Measurements from ENCODE around the gene KRT3. TPM values are rescaled to one million over a fixed set of nuclear protein-coding genes. Genes with fewer than 3 reads are reported as not detected.

The KRT3 gene
- total RNA-seq, 6 experiments from 2014 or later: not detected

GRCh38 chr12:52809166-52809565, 13.2 kb upstream of the KRT3 start:
- H3K4me3 ChIP-seq: no peak overlapping the region
- no peak overlapping the region for H3K27ac ChIP-seq
- no peaks in the 10 kb centered on the region for H3K4me1 ChIP-seq
- H3K36me3 ChIP-seq: no peaks in the 10 kb centered on the region
- no peaks in the 10 kb centered on the region for H3K9me3 ChIP-seq
- 43% methylated on average over 6 of the region's 7 CpGs for WGBS (ENCODE audit: insufficient coverage, low coverage, low lambda C conversion rate, missing lambda C conversion rate)
- no peak for TF ChIP-seq POLR2A (IDR thresholded peaks at IDR 0.05)
- TF ChIP-seq, protein P1, sequence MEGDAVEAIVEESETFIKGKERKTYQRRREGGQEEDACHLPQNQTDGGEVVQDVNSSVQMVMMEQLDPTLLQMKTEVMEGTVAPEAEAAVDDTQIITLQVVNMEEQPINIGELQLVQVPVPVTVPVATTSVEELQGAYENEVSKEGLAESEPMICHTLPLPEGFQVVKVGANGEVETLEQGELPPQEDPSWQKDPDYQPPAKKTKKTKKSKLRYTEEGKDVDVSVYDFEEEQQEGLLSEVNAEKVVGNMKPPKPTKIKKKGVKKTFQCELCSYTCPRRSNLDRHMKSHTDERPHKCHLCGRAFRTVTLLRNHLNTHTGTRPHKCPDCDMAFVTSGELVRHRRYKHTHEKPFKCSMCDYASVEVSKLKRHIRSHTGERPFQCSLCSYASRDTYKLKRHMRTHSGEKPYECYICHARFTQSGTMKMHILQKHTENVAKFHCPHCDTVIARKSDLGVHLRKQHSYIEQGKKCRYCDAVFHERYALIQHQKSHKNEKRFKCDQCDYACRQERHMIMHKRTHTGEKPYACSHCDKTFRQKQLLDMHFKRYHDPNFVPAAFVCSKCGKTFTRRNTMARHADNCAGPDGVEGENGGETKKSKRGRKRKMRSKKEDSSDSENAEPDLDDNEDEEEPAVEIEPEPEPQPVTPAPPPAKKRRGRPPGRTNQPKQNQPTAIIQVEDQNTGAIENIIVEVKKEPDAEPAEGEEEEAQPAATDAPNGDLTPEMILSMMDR (IDR thresholded peaks at IDR 0.05): no peak
- intact Hi-C loops (cut with DNase I): no loop called here
- DNase-seq: no peak
- H3K27me3 ChIP-seq: no peaks in the 10 kb centered on the region
- no peak for ATAC-seq

DNA sequence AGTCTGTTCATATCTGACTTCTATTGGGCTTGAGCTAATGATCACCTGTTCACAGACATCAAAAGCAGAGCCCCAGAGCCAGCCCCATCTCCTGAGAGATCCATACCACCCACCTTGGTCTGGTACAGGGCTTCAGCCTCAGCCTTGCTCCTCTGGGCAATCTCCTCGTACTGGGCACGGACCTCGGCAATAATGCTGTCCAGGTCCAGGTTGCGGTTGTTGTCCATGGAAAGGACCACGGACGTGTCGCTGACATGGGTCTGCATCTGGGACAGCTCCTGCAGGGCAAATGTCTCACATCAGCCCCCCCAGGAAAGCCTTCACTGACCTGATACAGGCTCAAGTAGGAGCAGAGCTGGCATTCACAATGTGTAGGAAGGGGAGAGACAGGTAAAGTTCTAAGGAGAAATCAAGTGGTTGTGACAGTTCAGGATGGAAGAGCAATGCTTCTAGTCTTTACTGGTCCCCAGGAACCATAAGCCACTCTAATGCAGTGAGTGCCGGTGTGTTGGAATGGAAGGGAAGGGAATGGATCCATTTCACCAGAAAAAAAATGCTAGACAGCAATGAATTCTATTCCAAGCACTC, 12.8 kb upstream of the KRT3 start:
- H3K36me3 ChIP-seq: no peaks in the 10 kb centered on the region
- no peak for TF ChIP-seq POLR2A (IDR thresholded peaks at IDR 0.05)
- TF ChIP-seq, protein P1 (IDR thresholded peaks at IDR 0.05): no peak
- DNase-seq (peak in 1 of 3 donors; percentile 18), ATAC-seq (no peak)
- H3K9me3 ChIP-seq: no peaks in the 10 kb centered on the region
- no peaks in the 10 kb centered on the region for H3K27me3 ChIP-seq
- no peak overlapping the region for H3K4me3 ChIP-seq
- intact Hi-C loops (cut with DNase I): no loop called here
- H3K4me1 ChIP-seq: no peaks in the 10 kb centered on the region
- H3K27ac ChIP-seq: no peak overlapping the region
- 67% methylated on average over 5 of the region's 8 CpGs for WGBS (ENCODE audit: insufficient coverage, low coverage, low lambda C conversion rate, missing lambda C conversion rate)

DNA sequence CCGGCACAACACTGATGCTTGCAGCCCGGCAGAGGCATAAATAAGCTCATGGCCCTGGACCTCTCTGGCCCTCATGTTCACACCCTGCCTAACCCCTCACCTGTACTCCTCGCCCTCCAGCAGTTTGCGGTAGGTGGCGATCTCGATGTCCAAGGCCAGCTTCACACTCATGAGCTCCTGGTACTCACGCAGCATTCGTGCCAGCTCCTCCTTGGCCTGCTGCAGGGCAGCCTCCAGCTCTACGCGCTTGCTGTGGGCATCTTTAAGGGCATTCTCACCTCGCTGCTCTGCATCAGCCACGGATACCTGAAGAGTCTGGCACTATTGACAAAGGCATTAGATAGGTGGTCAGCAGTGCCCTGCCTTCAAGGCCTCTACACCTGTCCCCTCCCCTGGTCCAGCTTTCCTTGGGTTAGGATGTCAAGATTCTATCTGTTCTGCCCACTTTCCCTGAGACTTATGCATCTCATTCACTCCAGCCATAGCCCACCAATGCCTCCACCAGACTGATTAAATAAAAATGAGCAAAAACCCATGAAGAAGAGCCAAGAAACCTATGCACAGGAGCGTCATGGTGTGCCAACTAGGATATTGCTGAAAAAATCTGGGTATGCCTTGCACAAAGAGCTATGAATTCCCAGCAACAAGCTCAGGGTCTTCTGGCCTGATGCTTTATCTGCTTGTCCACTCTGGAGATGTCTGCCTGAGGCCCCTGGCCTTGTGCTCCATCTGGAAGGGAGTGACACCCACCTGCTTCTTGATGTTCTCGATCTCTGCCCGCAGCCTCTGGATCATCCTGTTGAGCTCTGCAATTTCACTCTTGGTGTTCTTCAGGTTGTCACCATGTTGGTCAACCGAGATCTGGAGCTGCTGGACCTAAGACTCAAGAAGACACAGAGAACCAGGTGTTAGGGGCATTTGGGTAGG, 11.9 kb upstream of the KRT3 start:
- intact Hi-C loops (cut with DNase I): no loop called here
- 52% methylated on average over 3 of the region's 16 CpGs for WGBS (ENCODE audit: insufficient coverage, low coverage, low lambda C conversion rate, missing lambda C conversion rate)
- no peaks in the 10 kb centered on the region for H3K36me3 ChIP-seq
- no peaks in the 10 kb centered on the region for H3K9me3 ChIP-seq
- no peak overlapping the region for H3K27ac ChIP-seq
- H3K27me3 ChIP-seq: no peaks in the 10 kb centered on the region
- no peaks in the 10 kb centered on the region for H3K4me1 ChIP-seq
- no peak overlapping the region for H3K4me3 ChIP-seq
- TF ChIP-seq, protein P1 (IDR thresholded peaks at IDR 0.05): no peak
- TF ChIP-seq POLR2A (IDR thresholded peaks at IDR 0.05): no peak
- ATAC-seq (no peak), DNase-seq (peak in 1 of 3 donors; percentile 35)

DNA sequence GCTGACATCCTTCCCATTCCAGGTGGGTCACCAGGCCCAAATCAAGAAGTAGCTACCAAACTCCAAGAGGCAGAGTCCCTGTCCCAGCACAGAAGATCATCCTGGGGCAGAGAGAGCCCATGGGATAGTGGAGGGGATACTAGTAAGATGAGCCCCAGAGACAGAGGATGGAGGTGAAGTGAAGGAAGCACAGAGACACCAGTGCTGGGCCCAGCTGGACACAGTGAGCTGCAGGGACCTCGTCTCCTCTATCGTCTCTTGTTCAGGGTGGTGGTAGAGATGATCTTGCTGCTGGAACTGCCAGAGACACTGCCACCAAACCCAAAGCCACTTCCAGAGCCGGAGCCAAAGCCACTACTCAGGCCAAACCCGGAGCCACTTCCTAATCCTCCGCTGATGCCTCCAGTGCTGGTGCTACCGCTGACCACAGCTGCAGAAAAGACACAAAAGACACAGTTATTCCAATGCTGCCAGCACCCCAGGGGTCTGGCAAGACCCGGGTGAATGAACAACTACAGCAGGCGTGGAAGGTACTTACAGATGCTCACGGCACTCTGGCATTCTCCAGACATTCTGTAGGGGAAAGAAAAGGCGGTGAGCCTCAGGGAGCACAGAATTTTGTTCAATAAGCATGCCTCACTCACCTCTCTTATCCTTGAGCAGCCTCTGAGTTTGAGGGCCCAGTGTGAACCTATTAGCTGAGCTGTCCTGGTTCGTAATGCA, 11.1 kb upstream of the KRT3 start:
- Histone ChIP-seq H3K9me3 (no peaks in the 10 kb centered on the region), H3K27me3 (no peaks in the 10 kb centered on the region), H3K36me3 (no peaks in the 10 kb centered on the region), H3K4me3 (no peak overlapping the region), H3K4me1 (no peaks in the 10 kb centered on the region), H3K27ac (no peak overlapping the region)
- WGBS (ENCODE audit: insufficient coverage, low coverage, low lambda C conversion rate, missing lambda C conversion rate): 47% methylated on average over 5 of the region's 11 CpGs
- ATAC-seq (no peak), DNase-seq (peak in 1 of 3 donors; percentile 26)
- intact Hi-C loops (cut with DNase I): no loop called here
- TF ChIP-seq, protein P1 (IDR thresholded peaks at IDR 0.05): no peak
- no peak for TF ChIP-seq POLR2A (IDR thresholded peaks at IDR 0.05)
